GM21367 (cell line): ENCODE data around the gene ARHGAP20.

ENCODE experiments used
- ATAC-seq: cut with Tn5 transposase; IDR thresholded peaks from one replicate; pipeline ENCODE4 v1.9.1; 2021; ENCODE audit not compliant: unreplicated experiment

Gene ARHGAP20

DNA sequence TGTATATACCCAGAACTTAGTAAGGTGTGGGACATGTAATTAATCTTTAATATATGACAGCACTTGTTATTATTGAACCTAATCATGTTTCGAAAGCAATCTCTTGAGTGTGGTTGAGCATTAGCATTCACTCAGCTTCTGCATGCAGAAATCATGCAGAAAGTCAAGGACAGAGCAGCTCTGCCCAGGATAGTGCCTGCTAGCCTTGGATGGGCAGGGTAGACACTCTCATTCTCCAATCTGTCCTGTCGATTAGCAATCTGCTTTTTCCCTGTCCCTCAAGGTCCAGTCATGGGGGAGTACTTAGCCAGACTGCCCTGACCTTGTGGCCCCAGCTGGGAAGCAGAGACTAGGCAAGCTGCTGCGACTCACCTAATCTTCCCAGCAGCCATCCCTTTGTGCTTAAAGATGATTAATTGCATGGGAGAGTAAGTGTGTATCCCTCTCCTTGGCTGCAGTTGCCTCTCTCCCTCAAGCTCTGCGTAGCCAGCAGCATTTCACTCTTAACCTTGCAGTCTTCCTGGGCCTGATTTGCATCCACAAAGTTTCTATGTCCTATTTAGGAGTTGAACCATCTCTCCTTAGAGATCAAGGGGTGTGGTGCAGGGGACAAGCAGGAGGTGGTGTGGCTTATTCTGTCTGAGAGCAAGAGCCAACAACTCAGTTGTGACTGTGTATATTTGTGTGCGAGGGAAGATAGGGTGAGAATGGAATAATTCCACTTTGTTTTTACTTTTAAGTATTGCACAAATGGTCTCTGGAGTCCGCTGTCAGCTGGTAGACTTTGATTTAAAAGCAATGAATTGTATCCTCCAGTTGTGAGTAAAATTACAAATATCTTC is 181.1 kb downstream of the ARHGAP20 start:
- ATAC-seq = no peak

DNA sequence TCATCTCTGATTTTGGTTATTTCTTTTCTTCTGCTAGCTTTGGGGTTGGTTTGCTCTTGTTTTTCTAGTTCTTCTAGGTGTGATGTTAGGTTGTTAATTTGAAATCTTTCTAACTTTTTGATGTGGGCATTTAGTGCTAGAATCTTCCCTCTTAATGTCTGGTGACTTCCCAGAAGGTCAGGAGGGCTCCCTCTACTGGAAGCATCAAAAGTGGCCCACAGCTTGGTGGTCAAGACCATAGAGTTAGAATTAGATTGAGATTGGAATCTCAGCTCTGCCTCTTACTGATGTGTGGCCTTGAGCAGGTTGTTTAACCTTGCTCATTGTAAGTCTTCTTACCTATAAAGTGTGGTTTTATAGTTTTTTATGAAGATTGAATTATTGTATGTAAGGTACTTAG is 183.2 kb downstream of the ARHGAP20 start:
- ATAC-seq = no peak

DNA sequence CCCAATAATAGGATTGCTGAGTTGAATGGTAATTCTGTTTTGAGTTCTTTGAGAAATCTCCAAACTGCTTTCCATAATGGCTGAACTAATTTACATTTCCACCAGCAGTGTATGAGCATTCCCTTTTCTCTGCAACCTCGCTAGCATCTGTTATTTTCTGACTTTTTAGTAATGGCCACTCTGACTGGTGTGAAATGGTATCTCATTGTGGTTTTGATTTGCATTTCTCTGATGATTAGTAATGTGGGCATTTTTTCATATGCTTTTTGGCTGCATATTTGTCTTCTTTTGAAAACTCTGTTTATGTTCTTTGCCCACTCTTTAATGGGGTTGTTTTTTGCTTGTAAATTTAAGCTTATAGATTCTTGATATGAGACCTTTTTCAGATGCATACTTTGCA is 185.1 kb downstream of the ARHGAP20 start:
- no peak for ATAC-seq
